GM18526 (cell line): Measurements from ENCODE around the gene HSF2BP.

Experiments
- POLR2A ChIP-seq: IDR thresholded peaks from 3 replicates; pipeline ENCODE4 v1.6.1; 2011; ENCODE audit not compliant: insufficient read length; ENCODE audit errors: extremely low read depth

The HSF2BP gene

DNA sequence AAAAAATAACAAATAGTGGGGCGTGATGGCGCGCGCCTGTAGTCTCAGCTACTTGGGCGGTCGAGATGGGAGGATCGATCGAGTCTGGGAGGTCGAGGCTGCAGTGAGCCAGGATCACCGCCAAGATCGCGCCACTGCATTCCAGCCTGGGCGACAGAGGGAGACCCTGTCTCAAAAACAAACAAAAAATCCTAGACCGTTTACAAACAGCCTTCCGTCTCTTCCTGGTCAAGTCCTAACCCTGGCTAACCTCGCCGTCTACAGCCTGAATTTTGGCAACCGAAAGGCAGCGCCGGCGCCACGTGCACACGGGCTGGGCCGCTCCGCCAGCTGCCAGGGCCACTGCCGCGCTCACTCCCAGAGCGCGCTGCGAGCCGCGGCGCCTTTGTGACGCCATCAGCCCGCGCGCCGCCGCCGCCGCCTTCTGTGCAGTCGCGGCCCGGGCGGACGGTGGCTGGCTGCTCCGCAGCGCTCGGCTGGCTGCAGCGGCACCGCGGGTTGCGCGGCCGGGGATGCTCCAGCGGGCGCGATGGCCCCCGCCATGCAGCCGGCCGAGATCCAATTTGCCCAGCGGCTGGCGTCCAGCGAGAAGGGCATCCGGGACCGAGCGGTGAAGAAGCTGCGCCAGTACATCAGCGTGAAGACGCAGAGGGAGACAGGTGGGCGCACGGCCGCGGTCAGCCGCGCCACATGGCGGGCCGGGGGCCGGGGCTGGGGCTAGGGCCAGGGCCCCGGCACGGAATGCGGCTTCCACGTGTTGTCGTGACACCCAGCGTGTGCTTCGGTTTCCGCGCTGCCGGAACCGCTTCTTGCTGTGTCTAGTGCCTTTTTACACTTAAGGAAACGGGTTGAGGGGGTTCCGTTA lies at the start of gene HSF2BP, which contains the start of gene RRP1B:
HSF2BP (minus strand) TSS at position 353 of the 865 bp plus-strand sequence. CDS start 1,392 bp downstream, outside the sequence.
RRP1B (plus strand) TSS at position 425 of the 865 bp plus-strand sequence; CDS start at position 530, 105 bp downstream.
- TF ChIP-seq POLR2A = peak; percentile 81

DNA sequence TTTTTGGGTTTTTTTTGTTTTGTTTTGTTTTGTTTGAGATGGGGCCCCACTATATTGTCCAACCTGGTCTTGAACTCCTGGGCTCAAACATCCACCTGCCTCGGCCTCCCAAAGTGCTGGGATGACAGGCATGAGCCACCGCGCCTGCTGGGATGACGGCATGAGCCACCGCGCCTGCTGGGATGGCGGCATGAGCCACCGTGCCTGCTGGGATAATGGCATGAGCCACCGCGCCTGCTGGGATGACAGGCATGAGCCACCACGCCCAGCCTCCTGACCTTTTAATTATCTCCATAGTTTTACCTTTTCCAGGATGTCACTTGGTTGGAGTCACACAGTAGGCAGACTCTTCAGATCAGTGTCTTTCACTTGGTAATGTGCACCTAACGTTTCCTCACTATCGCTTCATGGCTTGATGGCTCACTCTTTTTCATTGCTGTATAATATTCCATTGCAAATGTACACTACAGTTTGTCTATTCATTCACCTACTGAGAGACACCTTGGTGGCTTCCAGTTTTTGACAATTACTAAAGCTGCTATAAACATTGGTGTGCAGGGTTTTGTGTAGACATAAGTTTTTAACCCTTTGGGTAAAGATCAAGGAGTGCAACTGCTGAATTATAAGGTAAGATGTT lies 49.6 kb upstream of the HSF2BP start:
- TF ChIP-seq POLR2A = no peak

DNA sequence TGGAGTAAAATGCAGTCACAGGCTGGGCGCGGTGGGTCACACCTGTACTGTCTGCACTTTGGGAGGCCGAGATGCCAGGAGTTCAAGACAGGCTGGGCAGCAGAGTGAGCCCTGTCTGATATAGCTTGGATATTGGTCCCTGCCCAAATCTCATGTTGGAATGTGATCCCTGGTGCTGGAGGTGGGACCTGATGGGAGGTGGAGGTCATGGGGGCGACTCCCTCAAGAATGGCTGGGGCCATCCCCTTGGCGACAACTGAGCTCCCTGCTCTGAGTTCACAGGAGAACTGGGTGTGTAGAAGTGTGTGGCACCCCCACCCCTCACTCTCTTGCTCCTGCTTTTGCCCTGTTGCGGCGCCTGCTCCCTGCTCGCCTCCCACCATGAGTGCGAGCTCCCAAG lies 48.2 kb upstream of the HSF2BP start:
- TF ChIP-seq POLR2A = no peak

DNA sequence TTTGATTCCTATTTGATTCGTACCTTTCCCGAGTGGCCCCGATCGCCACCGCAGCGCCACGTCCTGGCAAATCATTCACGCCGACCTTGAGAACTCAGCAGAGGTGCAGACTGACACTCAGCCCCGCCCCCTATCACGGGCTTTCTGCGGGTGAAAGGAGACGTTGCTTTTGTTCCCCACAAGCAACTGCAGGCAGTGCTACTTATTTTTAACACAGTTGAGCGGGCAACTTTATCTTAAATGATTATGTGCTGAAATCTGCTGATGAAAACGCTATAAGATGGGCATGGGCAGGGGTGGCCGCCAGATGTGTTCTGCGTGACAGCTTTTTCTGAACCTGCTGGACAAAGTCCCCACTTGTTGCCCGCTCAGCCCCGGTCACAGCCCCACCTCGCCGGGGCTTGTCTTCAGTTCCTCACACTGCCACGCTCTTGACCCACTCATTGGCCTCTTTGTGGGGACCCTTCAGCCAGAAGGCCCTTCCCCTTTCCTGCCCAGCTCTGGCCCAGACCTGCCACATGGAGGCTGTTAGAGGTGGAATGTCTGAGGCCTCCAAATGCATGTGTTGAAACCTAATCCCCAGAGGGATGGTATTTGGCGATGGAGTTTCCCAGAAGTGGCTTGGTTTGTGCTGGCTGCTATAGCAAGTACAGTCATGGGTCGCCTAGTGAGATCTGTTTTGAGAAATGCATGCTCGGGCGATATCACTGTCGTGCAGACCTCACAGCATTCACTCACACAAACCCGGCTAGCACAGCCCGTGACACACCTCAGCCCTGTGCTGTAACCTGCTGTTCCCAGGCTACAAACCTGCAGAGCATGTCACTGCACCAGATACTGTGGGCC lies 44.0 kb upstream of the HSF2BP start:
- no peak for TF ChIP-seq POLR2A

DNA sequence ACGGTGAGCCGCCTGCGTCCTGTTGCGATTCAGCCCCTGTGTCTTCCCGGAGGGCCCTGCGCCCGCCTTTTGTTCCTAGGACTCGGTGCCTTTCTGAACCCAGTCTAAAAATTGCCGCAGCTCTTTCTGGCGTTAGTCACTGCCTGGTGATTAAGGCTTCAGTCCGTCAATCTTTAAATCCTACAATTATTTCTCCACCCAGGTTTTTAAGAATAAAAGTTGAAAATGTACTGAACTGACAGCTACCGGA lies 43.4 kb upstream of the HSF2BP start:
- TF ChIP-seq POLR2A = no peak

DNA sequence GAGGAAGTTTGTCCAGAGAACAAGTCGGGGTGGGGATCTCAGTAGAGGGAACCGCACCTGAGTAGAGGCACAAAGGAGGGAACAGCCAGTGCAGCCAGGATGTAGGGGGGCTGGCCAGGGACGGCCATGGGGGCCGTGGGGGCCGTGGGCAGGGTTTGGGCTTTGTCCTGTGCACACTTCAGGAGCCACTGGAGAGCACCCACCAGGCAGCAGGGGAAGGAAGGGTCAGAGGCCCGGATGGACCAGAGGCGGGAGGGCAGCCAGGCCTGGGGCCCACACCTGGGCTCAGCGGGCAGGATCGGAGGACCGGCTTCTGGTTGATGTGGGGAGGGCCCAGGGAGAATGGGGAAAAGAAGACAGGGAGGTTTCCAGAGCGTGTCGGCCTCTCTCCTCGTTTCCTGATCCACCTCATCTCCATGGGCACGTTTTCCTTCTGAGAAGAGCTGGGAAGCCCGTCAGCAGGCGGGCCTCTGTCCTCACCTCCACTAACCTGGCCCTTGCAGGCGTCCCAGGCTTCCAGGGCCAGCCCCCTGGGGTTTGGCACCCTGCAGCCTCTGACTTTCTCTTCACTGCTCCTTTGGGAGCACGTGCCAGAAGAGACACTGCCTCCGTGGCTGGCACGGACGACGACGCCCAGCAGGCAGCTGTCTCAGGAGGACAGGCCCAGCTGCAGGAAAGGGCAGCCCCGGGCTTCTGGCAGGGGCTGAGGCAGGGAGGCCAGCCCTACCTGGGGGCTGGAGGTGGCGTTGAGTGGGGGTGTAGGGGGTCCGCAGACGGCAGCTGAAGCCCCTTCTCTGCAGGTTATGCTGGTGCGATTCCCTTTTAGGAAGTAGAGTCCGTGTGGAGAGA lies 42.9 kb upstream of the HSF2BP start:
- no peak for TF ChIP-seq POLR2A

DNA sequence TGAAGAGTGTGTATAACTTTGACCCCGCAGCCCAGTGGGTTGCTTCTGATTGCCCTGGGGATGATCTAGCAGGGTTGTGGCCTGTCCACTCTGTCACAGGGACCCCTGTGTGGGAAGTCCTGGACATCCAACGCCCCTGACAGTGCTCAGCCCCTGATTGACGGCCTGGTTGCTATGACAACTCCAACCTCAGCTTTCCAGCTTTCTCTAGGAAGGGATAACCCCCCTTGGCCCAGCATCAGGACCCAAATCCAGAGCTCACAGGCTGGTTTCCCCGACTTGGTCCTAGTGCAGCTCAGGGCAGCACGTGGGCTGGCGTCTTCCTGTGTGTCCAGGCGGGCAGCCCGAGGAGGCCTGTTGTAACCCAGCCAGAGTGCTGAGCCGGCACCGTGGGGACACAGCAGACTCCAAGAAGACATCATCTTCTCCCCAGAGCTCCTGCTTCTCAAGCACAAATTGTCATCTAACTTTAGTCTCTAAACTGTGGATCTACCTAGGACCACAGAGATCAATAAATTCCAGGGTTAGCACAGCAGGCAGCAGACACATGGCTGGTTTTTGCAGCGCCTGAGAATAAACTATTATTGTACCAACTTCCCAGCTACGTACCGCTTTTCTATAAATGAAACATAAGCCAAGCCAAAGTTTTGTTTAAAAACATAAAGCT lies 40.8 kb upstream of the HSF2BP start:
- TF ChIP-seq POLR2A = no peak

DNA sequence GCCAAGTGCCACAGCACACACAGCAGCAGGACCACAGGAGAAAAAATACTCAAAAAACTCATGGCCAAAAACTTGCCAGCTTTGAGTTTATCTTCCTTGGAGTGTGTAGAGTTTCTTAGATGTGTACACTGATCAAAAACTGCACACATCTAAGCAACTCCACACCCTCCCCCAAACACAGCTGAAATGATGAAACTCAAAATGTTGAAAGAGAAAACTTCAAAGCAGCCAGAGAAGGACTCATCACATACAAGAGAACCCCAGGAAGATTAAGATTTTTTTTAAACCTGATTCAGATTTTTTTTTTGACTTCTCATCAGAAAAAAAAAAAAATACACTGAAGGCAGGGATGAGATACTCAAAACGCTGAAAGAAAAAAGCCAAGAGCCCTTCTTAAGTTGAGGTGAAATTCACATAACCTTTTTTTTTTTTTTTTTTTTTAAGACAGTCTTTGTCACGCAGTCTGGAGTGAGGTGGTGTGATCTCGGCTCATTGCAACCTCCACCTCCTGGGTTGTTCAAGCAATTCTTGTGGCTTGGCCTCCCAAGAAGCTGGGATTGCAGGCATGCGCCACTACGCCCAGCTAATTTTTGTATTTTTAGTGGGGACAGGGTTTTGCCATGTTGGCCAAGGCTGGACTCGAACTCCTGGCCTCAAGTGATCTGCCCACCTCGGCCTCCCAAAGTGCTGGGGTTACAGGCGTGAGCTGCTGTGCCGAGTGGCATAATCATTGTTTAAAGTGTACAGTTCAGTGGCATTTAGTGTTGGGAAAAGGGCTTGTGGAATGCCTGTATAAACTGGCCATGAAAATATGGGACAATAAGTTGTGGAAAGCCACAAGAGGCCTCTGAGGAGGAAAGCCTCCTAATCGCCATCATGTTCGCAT lies 38.7 kb upstream of the HSF2BP start:
- no peak for TF ChIP-seq POLR2A

DNA sequence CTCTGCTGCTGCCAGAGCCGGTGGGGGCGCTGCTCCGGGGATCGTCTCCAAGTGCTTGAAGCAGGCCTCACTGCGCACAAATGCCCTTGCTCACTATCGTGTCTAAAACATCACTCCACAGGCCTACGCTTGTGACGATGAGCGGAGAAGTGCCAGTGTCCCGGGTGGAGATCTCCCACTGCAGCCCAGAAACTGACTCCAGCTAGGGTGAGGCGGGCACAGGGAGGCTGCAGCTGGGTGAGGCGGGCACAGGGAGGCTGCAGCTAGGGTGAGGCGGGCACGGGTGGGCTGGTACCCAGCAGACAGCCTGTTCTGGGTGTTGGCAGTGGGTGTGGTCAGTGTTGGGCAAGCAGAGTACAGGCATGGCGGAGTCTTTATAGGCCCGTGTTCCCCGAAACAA lies 36.9 kb upstream of the HSF2BP start:
- no peak for TF ChIP-seq POLR2A

DNA sequence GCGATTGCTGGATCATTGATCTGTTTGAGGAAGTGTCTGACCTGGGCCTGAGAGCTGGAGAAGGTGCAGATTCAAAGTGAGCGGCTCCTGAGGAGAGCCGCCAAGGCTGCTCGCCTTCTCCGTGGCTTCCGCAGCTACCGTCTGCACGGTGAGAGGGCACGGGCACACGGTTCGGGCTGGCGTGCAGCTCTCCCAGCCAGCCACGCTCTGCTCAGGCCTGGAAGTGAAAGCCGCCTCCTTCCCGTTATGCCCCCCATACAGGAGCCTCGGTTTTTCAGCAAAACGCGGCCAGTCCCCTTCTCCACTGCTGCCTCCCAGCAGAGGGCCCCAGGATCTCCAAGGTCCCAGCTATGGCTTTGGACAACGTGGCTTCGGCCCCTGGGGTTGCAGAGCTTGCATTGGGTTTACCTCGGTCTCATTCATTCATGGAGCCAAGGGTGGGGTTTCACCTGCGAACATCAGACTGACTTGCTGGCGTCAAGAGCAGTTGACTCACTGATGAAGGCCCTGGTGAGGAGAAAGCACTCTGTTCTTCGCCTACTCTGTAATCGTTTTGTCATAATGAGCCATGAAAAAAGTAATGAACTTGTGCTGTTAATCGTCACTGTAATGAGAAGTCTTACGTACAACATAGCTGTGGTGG lies 35.3 kb upstream of the HSF2BP start:
- TF ChIP-seq POLR2A = no peak

DNA sequence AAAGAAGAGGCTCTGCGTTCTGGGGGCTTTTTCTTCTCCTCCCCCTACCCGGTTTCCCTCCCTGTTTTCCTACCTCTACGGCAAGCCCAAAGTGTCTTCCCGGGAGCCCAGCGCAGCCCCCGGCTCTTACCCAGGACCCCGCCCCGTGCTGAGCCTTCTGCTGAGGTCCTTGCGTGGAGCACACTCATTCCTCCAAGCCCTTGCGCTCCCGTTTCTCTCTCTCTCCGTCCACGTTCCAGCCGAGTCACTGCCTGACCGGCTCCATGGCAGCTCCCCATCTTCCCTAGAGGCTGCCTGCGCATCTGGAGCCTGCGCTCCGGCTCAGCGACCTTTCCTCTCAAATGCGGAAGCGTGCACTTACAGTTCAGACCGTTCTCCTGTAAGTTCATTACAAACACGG lies 34.7 kb upstream of the HSF2BP start:
- no peak for TF ChIP-seq POLR2A

DNA sequence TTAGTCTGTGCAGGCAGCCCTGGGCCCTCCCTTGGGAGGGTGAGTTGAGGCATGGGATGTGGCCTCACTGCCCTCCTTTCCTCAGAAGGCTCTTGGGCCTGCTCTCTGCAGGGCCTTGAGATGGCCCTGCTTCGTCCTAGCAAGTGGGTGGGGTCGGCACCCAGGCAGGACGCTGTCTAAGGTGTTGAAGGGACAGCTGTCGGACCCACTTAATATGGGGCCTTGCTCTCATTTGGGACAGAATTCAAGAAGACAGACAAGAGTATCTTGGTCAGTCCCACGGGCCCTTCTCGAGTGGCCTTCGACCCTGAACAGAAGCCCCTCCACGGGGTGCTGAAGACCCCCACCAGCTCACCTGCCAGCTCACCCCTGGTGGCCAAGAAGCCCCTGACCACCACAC lies 33.7 kb upstream of the HSF2BP start:
- no peak for TF ChIP-seq POLR2A

DNA sequence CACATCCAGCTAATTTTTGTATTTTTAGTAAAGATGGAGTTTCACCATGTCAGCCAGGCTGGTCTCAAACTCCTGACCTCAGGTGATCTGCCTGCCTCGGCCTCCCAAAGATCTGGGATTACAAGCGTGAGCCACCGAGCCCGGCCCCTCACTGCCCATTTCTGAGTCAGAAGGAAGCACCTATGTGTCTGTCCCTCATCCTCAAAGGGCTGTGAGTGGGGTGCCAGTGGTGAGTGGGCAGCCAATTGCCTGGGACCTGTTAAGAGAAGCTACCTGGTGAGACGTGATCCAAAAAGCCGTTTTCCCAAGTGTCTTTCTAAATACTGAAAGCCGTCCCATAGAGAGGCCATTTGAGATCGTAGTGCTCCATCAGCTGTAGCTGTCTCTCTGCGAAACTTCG lies 32.5 kb upstream of the HSF2BP start:
- TF ChIP-seq POLR2A = no peak
